ENCODE data around the gene EFNA5.

The EFNA5 gene

DNA sequence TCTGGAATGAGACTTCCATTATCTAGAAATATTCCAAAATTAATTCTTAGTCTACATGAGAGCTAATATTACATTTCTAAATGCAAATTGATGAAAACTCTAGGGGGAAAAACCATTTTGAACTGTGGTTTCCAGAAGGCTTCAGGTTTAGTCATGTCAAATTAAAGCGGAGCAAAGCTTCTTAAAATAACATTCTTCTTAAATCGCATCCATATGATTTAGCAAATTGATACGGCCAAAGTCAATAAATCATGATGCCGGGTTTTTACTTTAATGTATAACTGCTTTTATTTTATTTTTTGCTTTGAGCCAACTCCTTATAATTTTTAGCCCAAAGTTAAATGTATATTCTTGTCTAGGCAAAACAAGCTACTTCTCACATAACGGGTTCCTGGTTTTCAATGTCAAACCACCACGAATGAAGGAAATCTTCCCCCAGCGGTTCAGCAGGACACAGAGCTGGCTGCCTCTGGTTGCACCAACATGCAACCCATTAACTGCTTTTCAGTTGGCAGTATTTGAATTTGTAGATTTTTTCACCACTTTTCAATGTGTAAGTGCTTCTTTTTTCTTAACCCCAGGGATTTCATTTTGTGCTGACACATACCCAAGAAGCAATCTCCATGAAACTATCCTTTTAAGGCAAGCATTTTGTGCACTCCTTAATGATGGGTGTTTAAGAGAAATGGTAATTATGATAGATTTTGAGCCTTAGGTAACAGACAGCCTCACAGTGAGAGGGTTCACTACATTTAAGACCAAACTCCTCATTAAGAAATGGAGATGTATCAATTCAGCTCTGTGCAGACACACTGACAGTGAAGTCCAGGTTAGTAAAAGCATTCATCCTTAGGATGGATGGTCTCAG lies 35.5 kb downstream of the EFNA5 start:
- no peaks in the 10 kb centered on the region for H3K9me3 Mint-ChIP-seq
- no peaks in the 10 kb centered on the region for H3K4me1 Mint-ChIP-seq
- H3K27ac Mint-ChIP-seq = no peak overlapping the region
- no peak for ATAC-seq
- H3K27me3 Mint-ChIP-seq = peaks cover 13% of the 10 kb centered on the region
- no peak overlapping the region for H3K4me3 Mint-ChIP-seq
- no peaks in the 10 kb centered on the region for H3K36me3 Mint-ChIP-seq

DNA sequence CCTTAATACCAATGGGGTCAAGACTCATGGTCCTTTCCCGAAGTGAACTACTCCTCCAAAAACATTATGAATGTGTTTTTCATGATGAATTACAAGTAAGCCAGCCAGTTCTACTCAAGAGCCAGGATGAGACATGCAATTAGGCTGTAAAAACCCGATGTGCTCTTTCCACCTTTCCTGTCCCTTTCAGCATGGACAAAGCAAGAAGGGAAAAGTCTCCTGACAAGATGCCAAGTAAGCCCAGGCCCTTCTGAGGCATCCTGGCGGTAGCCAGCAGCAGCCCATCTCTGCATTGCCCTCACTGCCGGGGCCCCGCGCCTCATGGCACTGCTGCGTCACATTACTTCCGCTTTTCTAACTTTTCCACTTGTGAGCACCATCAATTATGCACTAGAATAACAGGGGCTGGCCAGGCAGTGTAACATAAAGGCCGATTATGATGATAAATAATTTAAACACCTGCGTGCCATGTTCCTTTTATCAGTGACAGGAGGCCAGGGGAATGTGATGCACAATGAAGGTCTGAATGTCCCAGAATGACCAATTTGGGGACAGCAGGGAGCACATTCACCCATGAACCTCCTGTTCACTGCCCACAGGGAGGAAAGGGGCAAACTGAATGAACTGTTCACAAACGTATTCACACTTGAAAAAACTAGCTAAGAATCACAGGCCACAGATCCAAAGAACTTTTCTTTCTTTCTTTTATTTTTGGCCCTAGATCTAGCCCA lies 37.4 kb downstream of the EFNA5 start:
- Mint-ChIP-seq H3K27me3 (peaks cover 13% of the 10 kb centered on the region), H3K36me3 (no peaks in the 10 kb centered on the region)
- ATAC-seq = no peak

DNA sequence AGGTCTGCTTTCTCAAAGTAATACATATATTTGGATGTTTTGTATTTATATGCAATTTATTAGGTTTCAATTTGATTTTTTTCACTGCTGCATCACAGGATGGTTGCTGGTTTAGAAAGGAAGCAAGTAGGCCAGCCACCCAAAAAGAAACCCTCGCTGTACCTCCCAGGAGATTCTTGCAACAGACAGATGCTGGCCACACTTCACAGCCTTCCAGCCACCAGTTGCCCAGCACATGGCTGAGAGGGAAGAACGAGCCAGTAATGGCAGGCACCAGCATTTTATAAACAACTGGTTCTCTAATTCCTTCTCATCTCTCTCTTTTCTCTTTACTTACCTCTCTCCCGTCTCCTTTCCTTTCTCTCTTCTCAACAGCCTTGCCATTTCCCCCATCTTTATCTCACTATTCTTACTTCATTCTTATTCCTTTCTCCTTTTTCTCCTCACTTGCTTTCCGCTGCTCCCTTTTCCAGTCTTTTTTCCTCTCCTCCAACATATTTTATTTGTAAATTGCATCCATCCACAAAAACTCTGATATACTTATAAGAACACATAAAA lies 38.9 kb downstream of the EFNA5 start:
- no peaks in the 10 kb centered on the region for H3K4me1 Mint-ChIP-seq
- no peaks in the 10 kb centered on the region for H3K9me3 Mint-ChIP-seq
- no peaks in the 10 kb centered on the region for H3K36me3 Mint-ChIP-seq
- H3K27ac Mint-ChIP-seq = no peak overlapping the region
- no peak overlapping the region for H3K4me3 Mint-ChIP-seq
- ATAC-seq = no peak
- H3K27me3 Mint-ChIP-seq = peaks cover 13% of the 10 kb centered on the region

More for the DNA sequence above, 37.4 kb downstream of the EFNA5 start:
- Mint-ChIP-seq H3K4me1 (no peaks in the 10 kb centered on the region), H3K4me3 (no peak overlapping the region), H3K27ac (no peak overlapping the region), H3K9me3 (no peaks in the 10 kb centered on the region)

DNA sequence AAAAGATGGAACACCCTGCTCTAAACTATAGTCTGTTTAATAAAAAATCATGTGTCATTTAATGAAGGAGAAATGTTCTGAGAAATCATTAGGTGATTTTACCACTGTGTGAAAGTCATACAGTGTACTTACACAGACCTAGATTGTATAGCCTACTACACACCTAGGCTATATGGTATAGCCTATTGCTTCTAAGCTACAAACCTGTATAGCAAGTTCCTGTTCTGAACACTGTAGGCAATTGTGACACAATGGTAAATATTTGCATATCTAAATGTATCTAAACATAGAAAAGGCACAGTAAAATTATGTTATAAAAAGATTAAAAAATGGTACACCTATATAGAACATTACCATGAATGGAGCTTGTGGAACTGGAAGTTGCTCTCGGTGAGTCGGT lies 40.6 kb downstream of the EFNA5 start:
- Mint-ChIP-seq H3K4me3 (no peak overlapping the region), H3K9me3 (no peaks in the 10 kb centered on the region), H3K36me3 (no peaks in the 10 kb centered on the region), H3K27ac (no peak overlapping the region), H3K4me1 (no peaks in the 10 kb centered on the region), H3K27me3 (peaks cover 13% of the 10 kb centered on the region)
- no peak for ATAC-seq

DNA sequence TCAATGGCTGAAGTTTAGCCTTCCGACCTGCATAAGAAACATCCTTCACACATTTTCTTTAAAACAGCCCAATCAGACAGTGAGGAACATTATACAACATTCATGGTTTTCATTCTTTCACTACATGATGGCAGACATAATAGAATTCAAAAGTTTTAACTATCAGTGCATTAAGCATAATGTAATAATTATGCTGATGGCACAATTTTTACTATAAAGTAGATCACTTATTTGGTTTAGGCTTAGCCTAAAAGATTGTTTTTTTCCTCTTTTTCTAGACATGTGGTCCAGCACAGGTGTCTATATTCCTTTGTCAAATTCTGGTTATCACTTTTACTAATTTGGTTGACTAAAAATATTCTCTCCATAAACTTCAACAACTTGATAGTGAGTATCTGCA lies 46.5 kb downstream of the EFNA5 start:
- no peak for ATAC-seq
- Mint-ChIP-seq H3K27ac (no peak overlapping the region), H3K4me1 (no peaks in the 10 kb centered on the region), H3K9me3 (no peaks in the 10 kb centered on the region), H3K27me3 (no peaks in the 10 kb centered on the region), H3K4me3 (no peak overlapping the region), H3K36me3 (no peaks in the 10 kb centered on the region)

DNA sequence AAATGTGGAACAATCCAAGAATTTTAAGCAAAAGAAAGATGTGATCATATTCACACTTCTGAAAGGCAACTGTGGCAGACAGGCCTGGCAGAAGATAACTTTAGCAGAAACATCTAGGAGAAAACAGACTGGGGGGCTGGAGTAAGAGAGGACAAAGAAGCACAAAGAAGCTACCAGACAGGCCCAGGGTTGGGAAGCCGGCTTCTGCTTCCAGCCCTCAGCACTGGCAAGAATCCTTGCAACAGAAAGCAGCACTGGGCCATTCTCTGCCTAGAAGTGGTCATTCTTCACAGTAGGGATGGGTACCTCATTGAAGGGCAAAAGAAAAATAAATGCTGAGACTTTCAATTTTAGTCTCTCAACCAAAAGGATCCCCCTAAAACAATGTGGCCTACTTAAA lies 49.6 kb downstream of the EFNA5 start:
- Mint-ChIP-seq H3K27ac (no peak overlapping the region), H3K36me3 (no peaks in the 10 kb centered on the region), H3K27me3 (no peaks in the 10 kb centered on the region), H3K9me3 (no peaks in the 10 kb centered on the region), H3K4me1 (no peaks in the 10 kb centered on the region), H3K4me3 (no peak overlapping the region)
- ATAC-seq = no peak

DNA sequence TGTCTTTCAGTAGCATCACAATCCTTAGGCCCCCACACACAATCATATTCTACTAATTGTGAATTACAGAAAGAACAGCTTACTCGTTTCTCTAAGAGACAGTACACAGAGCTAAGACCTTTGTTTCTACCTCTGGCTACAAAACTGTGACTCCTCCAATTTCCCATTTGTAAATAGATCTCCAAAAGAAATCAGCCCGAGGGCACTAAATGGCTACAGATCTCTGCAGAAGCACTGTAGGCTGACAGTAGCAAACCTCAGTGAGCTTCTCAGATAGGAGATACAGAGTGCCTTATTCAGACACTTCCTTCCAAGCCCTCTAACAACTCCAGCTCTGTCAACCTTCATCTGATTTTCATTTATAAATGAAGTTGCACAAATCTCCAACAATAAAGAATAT lies 51.0 kb downstream of the EFNA5 start:
- Mint-ChIP-seq H3K4me3 (no peak overlapping the region), H3K27me3 (no peaks in the 10 kb centered on the region), H3K4me1 (no peaks in the 10 kb centered on the region), H3K27ac (no peak overlapping the region), H3K36me3 (no peaks in the 10 kb centered on the region), H3K9me3 (no peaks in the 10 kb centered on the region)
- ATAC-seq = no peak

DNA sequence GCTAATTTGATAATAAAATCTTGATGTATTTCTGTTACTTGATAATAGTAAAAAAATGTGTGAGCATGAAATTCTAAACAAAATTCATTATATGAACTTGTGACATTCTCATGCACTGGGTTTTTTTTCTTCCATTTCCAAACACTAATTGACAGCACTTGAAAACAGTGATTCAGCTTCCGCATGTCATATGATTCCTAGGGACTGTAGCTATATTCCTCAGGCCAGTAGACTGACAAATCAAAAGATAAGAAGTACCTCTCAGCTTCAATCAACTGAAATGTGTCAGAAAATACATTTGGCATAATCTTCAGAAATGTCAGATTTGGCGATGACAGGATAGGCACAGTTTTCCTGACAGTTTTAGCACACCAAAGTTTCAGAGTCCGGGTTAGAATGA lies 52.5 kb downstream of the EFNA5 start:
- Mint-ChIP-seq H3K27ac (no peak overlapping the region), H3K4me3 (no peak overlapping the region), H3K36me3 (no peaks in the 10 kb centered on the region), H3K27me3 (no peaks in the 10 kb centered on the region), H3K4me1 (no peaks in the 10 kb centered on the region), H3K9me3 (no peaks in the 10 kb centered on the region)
- no peak for ATAC-seq

DNA sequence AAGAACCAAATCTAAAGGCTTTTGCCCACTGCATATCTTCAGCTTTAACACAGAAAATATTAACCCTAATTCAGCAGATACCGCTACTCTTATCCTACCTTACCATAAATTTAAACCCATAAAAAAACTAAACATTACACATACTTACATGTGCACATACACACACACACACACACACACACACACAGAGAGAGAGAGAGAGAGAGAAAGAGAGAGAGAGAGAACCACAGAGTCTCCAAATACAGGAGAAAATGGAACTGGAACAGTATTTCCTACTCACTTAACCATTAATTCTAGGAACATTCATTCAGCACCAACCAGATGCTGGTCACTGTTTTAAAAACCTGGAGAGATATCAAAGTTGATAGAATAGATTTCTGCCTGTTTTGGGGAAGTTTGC lies 53.7 kb downstream of the EFNA5 start:
- H3K27me3 Mint-ChIP-seq = no peaks in the 10 kb centered on the region
- no peak overlapping the region for H3K27ac Mint-ChIP-seq
- H3K36me3 Mint-ChIP-seq = no peaks in the 10 kb centered on the region
- H3K4me3 Mint-ChIP-seq = no peak overlapping the region
- no peaks in the 10 kb centered on the region for H3K9me3 Mint-ChIP-seq
- ATAC-seq = no peak
- no peaks in the 10 kb centered on the region for H3K4me1 Mint-ChIP-seq

DNA sequence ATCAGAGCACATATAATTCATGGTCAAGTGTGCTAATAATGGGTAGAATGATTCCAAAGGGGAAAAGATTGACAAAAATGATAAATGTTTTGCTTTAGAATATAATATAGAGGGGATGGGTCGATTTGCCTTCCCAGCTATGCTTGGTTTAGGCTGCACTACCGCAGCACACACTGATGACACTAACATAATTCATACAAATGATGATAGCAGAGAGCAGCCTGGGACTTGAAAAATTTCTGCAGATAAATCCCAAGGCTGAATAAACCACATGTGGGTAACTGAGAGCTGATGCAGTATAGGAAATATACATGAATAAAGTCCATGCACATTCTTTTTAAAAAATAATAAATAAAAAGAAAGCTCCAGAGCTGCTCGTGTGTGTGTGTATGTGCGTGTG lies 54.5 kb downstream of the EFNA5 start:
- no peak for ATAC-seq
- Mint-ChIP-seq H3K27ac (no peak overlapping the region), H3K4me3 (no peak overlapping the region), H3K4me1 (no peaks in the 10 kb centered on the region), H3K9me3 (no peaks in the 10 kb centered on the region), H3K36me3 (no peaks in the 10 kb centered on the region), H3K27me3 (no peaks in the 10 kb centered on the region)

DNA sequence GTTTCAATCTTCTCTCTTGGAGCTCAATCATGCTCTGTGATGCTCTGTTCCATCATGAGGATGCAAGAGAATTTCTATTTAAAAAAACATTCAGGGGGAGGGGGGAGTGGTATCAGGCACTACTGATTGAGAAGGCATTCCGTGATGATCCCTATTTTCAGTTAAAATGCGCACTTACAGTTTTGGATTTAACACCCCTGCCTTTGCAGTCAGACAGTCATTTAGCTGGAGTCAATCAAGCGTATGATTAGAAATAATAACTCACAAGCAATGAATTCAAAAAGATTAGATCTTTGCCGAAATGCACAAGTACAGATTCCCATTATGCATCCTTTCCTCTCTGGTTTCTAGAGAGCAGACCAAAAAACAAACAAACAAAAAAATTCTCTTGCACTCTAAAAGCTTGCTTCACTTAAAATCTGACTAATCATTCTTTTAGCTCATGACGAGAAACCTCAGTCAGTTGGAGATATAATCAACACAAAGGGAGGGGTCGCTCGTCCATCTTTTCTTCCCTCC lies 55.4 kb downstream of the EFNA5 start:
- Mint-ChIP-seq H3K27me3 (no peaks in the 10 kb centered on the region), H3K27ac (no peak overlapping the region), H3K9me3 (no peaks in the 10 kb centered on the region), H3K4me3 (no peak overlapping the region), H3K4me1 (no peaks in the 10 kb centered on the region), H3K36me3 (no peaks in the 10 kb centered on the region)
- ATAC-seq = no peak

DNA sequence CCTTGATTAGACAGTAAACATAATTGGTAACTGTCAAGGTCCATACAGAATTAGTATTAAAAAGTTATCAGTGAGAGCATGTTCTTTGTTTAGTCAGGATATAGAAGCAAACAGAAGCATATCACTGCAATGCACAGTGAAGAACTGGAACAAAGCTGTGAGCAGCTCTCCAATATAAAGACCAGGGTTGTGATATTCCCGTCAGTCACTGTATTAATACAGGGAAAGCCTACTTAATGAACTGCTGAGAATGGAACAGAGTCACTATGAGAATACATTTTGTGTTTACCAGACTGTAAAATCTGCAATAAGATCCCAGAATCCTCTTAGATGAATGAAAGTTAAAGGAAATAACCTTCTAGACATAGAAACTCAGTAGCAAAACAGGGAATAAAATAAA lies 58.2 kb downstream of the EFNA5 start:
- H3K36me3 Mint-ChIP-seq = no peaks in the 10 kb centered on the region
- no peak for ATAC-seq
- no peaks in the 10 kb centered on the region for H3K4me1 Mint-ChIP-seq
- no peak overlapping the region for H3K4me3 Mint-ChIP-seq
- no peak overlapping the region for H3K27ac Mint-ChIP-seq
- H3K9me3 Mint-ChIP-seq = no peaks in the 10 kb centered on the region
- peaks cover 8% of the 10 kb centered on the region for H3K27me3 Mint-ChIP-seq

DNA sequence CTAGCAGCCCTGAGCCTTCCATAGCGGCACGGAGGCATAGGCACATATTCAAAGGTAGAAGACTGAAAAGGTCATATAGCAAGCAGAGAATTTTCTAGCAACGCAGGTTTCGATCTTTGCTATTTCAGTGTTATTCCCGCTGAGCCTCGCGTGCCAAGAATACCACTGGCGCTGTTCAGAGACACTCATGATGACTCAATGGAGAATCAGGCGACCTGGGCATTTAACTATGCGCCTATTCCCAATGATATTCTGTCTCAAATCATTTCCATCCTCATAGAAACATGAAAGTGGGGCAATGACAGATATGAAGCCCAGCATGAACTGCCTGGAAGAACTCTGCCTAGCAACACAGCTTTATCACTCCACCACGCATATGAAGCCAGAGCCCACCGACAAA lies 59.9 kb downstream of the EFNA5 start:
- H3K27ac Mint-ChIP-seq = no peak overlapping the region
- no peaks in the 10 kb centered on the region for H3K9me3 Mint-ChIP-seq
- H3K4me3 Mint-ChIP-seq = no peak overlapping the region
- H3K36me3 Mint-ChIP-seq = no peaks in the 10 kb centered on the region
- ATAC-seq = no peak
- H3K27me3 Mint-ChIP-seq = peaks cover 11% of the 10 kb centered on the region
- H3K4me1 Mint-ChIP-seq = no peaks in the 10 kb centered on the region

DNA sequence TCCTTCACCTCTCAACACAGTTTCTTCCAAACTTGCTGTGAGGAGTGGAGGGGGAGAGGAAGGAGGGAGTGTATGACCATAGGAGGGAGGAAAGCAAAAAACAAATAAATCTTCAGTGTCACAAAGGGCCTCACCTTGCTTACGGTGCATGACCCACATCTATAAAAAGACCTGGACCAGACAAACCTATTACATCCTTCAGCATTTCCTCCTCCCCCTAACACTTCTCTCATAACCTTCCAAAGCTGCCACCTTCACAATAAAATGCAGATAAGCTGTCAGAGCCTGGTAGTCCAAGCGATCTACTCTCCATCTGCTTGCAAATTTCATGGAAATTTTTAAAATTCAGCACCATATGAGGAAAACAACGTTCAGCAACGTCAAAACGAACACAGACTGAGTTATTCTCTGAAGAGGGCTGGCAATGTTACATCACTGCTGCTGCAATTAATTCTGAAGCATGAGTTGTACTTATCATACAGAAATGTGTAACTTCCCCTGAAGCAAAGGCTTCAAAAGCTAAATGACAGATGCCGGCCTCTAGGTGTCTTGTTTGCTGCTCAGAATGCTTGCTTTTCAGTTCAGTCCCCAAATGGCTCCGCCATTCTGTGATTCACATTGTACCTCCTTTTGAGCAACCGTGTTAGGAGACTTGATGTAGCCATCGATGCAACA lies 62.9 kb downstream of the EFNA5 start:
- no peak for ATAC-seq
- Mint-ChIP-seq H3K4me1 (no peaks in the 10 kb centered on the region), H3K27me3 (peaks cover 16% of the 10 kb centered on the region), H3K27ac (no peak overlapping the region), H3K9me3 (no peaks in the 10 kb centered on the region), H3K36me3 (no peaks in the 10 kb centered on the region), H3K4me3 (no peak overlapping the region)

DNA sequence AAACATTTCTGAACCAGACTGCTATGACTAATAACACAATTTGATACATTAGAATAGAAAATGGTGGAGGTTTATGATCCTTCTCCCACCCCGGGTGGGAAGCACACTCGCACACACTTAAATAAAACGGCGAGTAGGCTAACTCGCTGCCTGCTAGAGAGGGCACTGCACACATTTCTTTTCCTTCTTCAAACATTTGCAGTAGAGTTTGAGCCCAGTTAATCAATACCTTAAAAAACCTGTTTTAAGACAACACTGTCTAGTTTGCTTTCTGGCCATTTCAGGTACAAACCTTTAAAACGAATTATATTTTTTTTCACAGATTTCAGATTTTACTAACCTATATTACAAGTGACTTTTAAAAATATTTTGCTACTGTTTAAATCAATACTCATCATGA lies 63.5 kb downstream of the EFNA5 start:
- ATAC-seq = no peak
- Mint-ChIP-seq H3K27ac (no peak overlapping the region), H3K9me3 (no peaks in the 10 kb centered on the region), H3K4me1 (no peaks in the 10 kb centered on the region), H3K27me3 (peaks cover 16% of the 10 kb centered on the region), H3K36me3 (no peaks in the 10 kb centered on the region), H3K4me3 (no peak overlapping the region)

Data from stimulated activated memory B cell treated with anti-CD40 and anti-IgM and Interleukin-4, amounts not matched to agents 10 μg/mL and 1 μg/mL and 100 μg/mL, for 72 hours (primary cell).